ENCODE results near the gene NXPH3.
"Not testable (repeated sequence)": the region's sequence is repeated elsewhere in the genome, so short reads cannot be mapped to it uniquely, and the experiment has no call there.

The NXPH3 gene

GRCh38 chr17:49566668-49567071, 9.0 kb upstream of the NXPH3 start:
- Histone ChIP-seq H3K9me3 (ENCODE audit: insufficient read depth, low read length) (no peaks in the 10 kb centered on the region), H3K27me3 (ENCODE audit: low read depth, low read length) (peaks cover 20% of the 10 kb centered on the region), H3K4me2 (ENCODE audit: low read length) (peak overlapping the region; percentile 44; the same call in 1 of the 2 replicates), H3K4me3 (ENCODE audit: low read length) (no peak overlapping the region), H4K20me1 (ENCODE audit: insufficient read depth, low read length) (no peaks in the 10 kb centered on the region), H3K36me3 (replicated peaks; ENCODE audit: low read depth, low read length) (no peaks in the 10 kb centered on the region), H3K4me1 (ENCODE audit: low read length) (peaks cover 14% of the 10 kb centered on the region), H3K9ac (ENCODE audit: low read length) (no peak overlapping the region), H3K79me2 (ENCODE audit: low read length) (no peaks in the 10 kb centered on the region), H2AFZ (ENCODE audit: low read depth, low read length) (no peak overlapping the region), H3K27ac (ENCODE audit: low read length) (no peak overlapping the region)
- no peak for TF ChIP-seq CTCF (IDR thresholded peaks at IDR 0.05; ENCODE audit: low read depth, low read length)
- TF ChIP-seq EZH2phosphoT487 (IDR thresholded peaks at IDR 0.05; ENCODE audit: low read depth) = no peak

GRCh38 chr17:49567104-49567521, 8.6 kb upstream of the NXPH3 start:
- Histone ChIP-seq H3K9ac (ENCODE audit: low read length) (no peak overlapping the region), H2AFZ (ENCODE audit: low read depth, low read length) (no peak overlapping the region), H3K36me3 (replicated peaks; ENCODE audit: low read depth, low read length) (no peaks in the 10 kb centered on the region), H3K9me3 (ENCODE audit: insufficient read depth, low read length) (no peaks in the 10 kb centered on the region), H4K20me1 (ENCODE audit: insufficient read depth, low read length) (no peaks in the 10 kb centered on the region), H3K4me3 (ENCODE audit: low read length) (no peak overlapping the region), H3K27me3 (ENCODE audit: low read depth, low read length) (peaks cover 24% of the 10 kb centered on the region), H3K4me2 (ENCODE audit: low read length) (no peak overlapping the region), H3K4me1 (ENCODE audit: low read length) (peaks cover 14% of the 10 kb centered on the region), H3K79me2 (ENCODE audit: low read length) (no peaks in the 10 kb centered on the region), H3K27ac (ENCODE audit: low read length) (no peak overlapping the region)
- TF ChIP-seq EZH2phosphoT487 (IDR thresholded peaks at IDR 0.05; ENCODE audit: low read depth) (no peak), CTCF (IDR thresholded peaks at IDR 0.05; ENCODE audit: low read depth, low read length) (no peak)

GRCh38 chr17:49567871-49568694, 7.6 kb upstream of the NXPH3 start:
- TF ChIP-seq CTCF (IDR thresholded peaks at IDR 0.05; ENCODE audit: low read depth, low read length) (peak; percentile 87), EZH2phosphoT487 (IDR thresholded peaks at IDR 0.05; ENCODE audit: low read depth) (no peak)
- H3K9ac ChIP-seq (ENCODE audit: low read length) = no peak overlapping the region
- H3K9me3 ChIP-seq (ENCODE audit: insufficient read depth, low read length) = no peaks in the 10 kb centered on the region
- no peak overlapping the region for H3K27ac ChIP-seq (ENCODE audit: low read length)
- no peaks in the 10 kb centered on the region for H4K20me1 ChIP-seq (ENCODE audit: insufficient read depth, low read length)
- H3K4me1 ChIP-seq (ENCODE audit: low read length) = peaks cover 14% of the 10 kb centered on the region
- peaks cover 28% of the 10 kb centered on the region for H3K27me3 ChIP-seq (ENCODE audit: low read depth, low read length)
- no peaks in the 10 kb centered on the region for H3K36me3 ChIP-seq (replicated peaks; ENCODE audit: low read depth, low read length)
- peak overlapping the region; percentile 75 for H3K4me2 ChIP-seq (ENCODE audit: low read length)
- peak overlapping the region; percentile 57 for H2AFZ ChIP-seq (ENCODE audit: low read depth, low read length)
- peak overlapping the region; percentile 68 for H3K4me3 ChIP-seq (ENCODE audit: low read length)
- H3K79me2 ChIP-seq (ENCODE audit: low read length) = no peaks in the 10 kb centered on the region

GRCh38 chr17:49568695-49569047, 7.0 kb upstream of the NXPH3 start:
- not testable (repeated sequence) for H4K20me1 ChIP-seq (ENCODE audit: insufficient read depth, low read length); H3K9me3 ChIP-seq (ENCODE audit: insufficient read depth, low read length); H2AFZ ChIP-seq (ENCODE audit: low read depth, low read length); H3K36me3 ChIP-seq (replicated peaks; ENCODE audit: low read depth, low read length); H3K4me3 ChIP-seq (ENCODE audit: low read length); H3K4me2 ChIP-seq (ENCODE audit: low read length); H3K79me2 ChIP-seq (ENCODE audit: low read length); H3K27ac ChIP-seq (ENCODE audit: low read length); H3K9ac ChIP-seq (ENCODE audit: low read length)
- Histone ChIP-seq H3K4me1 (ENCODE audit: low read length) (peaks cover 14% of the 10 kb centered on the region), H3K27me3 (ENCODE audit: low read depth, low read length) (peaks cover 34% of the 10 kb centered on the region)
